Activated CD8-positive, alpha-beta memory T cell treated with anti-CD3 and anti-CD28 coated beads, Interleukin-2, amount 50 U/mL, for 1 hour (primary cell): Measurements from ENCODE around the gene PRSS50.

Experiments used
- DNase-seq: peaks from one replicate; pipeline ENCODE4 v3.0.0-alpha.2; 2020; ENCODE audit errors: extremely low read depth

Gene PRSS50

DNA sequence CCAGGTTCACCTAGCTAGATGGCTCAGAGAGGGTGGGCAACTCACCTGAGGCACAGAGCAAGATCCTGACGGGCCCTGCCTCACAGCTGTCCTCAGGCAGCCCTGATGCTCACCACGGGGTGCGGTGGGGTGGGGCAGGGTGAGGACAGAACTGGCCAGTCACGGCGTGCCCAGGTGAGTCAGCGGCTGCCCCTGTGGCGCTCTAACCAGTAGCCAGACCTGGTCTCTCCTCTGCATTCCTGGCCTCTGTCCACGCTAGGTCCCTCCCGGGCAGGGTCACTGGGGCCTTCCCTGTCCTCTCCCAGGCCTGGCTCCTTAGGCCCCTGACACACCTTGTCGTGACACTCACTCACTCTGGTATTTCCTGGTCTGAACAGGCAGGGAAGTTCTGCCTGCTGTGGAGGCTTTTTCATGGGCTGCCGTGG lies 25.1 kb downstream of the PRSS50 start:
- no peak for DNase-seq

DNA sequence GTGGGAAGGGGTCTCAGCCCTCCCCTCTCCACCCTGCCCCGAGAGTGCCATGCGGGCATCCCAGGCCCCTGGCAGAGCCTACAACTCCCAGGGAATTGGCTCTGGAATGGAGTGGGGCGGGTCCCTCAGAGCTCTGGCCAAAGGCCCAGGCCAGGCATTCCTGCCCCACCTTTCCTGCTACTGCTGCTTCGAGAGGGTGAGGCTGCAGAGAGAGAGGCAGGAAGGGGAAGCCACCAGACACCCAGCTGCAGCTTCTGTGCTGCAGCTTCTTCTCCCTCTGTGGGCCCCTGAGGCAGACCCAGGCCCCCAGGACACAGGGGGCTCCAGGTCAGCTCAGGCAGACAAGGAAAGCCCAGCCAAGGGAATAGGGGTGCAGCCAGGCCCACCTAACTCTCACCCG lies 26.9 kb downstream of the PRSS50 start:
- DNase-seq = no peak

DNA sequence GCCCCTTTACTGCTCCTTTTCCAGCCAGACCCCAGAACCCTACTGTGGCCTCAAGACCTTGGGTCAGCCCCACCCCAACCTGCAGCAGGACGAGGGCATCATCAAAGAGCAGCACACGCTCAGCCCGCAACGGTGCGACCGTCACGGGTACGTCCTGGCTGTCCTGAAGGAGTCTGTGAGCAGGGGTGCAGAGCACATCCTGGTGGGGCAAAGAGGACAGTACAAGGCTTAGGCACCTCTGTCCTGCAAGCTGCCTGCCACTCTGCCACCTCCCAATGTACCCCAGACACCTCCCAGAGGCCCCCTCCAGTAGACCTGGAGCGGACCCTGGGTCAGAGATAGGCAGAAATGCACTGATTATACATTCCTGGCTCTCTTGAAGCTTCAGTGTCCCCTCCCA lies 32.2 kb downstream of the PRSS50 start:
- DNase-seq = no peak

DNA sequence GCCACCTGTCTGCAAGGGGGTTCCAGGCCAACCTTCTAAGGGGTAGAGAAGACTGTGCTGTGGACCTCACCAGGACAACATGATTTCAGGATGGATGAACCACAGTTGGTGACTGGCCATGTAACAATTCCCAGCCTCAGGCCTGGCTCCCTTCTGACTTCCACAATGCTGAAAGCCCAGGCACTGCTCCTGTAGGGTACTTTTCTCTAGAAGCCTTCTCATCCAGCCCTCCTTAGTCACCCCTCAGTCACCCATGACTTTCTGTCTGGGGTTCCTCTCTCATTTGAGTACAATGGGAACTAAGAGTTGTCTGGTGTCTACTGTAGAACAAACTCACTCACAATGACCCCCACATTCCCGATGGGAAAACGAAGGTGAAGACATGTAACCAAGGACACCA lies 32.8 kb downstream of the PRSS50 start:
- no peak for DNase-seq

DNA sequence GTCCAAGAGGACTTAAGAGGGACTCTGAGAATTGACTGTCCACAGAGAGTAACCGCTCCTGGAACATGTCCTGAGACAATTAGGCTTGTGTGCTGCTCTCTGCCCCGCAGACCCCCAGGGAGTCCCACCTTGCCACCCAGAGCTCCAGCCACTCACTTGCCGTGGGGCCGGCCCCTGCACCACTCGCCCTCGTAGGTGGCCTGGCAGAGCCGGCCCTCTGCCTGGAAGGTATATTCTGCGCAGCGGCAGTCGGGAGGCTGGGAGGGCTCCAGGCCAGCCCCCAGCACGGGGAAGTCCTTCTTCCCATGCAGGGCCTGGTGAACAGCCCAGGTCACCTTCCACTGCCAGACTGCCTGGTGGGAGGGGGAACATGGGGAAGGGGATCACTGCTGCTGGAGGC lies 34.7 kb downstream of the PRSS50 start:
- no peak for DNase-seq

DNA sequence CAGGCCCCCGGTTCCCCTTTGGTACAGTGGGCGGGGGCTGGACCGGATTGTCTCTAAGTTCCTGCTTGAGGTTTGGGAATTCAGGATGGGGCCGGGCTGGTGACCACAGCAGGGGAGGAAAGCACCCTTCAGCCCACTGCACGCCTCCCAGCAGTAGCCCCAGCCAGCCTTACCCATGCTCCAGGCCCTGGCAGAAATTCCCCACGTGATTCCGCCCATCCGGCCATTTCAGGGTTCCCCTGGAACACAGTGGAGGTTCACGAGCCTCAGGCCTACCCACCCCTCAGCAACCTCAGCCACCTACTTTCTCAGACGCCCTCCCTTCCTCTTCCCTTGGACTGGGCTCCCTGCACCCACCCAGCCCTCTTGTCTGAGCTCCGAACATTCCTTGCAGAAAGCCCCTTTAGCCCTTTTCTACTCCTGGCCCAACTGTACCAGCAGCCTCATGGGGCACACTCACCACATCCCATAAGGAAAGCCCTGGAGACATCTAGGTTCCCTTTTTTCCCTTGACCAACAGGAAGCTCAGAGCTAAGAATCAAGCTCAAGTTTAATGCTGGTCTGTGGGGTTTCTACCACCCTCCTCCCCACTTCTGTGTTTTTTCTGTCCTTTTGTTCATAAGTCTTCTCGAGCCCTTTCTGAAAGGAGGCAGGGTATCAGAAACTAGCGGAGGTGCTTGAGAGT lies 35.7 kb downstream of the PRSS50 start:
- DNase-seq = no peak

DNA sequence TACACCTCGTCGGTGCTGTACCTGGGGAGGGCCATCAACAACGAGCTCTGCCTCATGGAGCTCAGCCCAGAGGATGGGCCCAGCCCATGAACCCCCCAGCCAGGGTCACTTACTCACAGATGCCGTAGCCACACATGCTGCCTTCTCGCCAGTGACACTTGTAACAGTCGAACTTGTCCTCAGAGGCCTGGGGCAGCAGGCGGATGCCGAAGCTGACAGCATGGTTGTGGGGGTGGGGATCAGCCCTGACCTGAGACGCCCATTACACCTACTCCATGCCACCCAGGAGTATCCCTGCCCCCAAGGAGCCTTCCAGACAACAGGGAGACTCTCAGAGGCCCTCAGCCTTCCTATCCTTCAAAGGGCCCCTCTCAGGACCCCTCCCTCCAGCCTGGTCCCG lies 36.3 kb downstream of the PRSS50 start:
- DNase-seq = no peak

DNA sequence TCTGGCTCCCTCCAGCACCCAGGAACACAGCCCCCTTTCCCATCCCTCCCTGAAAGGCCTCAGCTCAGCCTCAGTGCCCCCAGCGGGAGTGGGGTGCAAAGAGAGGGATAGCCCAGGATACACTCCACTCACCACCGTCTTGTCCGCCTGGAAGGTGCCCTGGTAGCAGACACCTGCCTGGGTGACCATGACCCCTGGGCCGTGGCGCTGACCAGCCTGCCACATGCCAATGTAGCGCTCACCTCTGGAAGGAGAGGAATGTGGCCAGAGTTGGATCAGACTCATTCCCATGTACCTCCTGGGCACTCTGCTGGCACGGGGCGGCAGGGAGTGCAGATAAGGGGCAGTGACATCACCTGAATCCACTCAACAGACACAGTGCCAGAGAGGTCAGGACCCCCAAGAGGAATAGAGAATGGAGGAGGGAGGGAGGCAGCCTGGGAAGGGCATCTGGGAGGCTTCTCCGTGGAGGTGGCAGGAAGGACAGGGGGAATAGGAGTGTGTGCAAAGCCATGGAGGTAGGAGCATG lies 37.3 kb downstream of the PRSS50 start:
- no peak for DNase-seq

DNA sequence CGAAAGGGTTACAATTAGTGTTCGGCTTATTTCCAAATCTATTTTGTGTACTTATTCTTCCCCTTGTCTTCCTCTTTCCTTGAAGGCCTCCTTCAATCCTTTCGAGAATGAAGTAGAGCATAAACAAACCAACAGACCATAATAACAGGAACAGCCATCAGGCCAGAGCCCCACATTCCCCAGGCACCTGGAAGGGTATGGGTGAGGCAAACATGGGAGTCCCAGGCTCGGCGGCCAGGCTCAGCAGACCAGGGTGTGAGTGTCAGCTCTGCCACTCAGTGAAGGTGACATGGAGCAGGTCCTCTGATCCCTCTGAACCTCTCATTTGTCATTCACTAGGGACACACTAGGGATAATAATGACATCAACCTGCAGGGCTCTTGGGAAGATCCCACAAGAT lies 38.0 kb downstream of the PRSS50 start:
- DNase-seq = no peak

DNA sequence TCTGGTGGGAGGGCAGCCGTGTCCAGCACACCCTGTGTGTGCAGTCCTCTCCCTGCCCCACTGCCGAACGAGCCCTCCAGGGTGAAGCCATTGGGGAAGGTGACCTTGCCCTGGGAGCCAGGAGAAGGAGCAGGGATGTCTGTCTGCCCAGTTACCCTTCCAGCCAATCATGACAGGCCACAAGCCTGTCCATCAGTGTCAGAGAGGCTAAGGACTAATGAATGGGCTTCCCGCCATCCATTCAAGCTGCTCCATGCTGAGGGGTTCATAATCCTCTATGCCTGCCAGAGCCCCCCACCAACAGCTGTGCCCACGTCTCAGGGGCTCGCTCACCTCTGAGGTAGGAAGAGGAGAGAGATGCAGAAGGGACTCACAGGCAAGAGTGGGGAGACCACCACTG lies 39.4 kb downstream of the PRSS50 start:
- no peak for DNase-seq

DNA sequence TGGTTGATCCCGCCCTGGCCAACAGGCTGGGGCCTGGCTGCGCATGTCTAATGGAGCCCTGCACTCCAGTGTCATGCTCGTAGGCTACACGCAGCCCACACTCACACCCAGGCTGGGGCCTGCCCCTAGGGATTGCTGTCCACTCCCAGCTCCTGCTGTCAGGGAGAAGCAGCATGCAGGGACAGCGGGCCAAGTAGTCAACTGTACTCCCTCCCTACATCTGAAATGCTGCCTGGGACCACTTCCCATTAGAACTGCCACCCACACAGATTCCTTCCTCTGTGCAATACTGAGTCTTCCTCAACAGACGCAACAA lies 40.3 kb downstream of the PRSS50 start:
- no peak for DNase-seq

DNA sequence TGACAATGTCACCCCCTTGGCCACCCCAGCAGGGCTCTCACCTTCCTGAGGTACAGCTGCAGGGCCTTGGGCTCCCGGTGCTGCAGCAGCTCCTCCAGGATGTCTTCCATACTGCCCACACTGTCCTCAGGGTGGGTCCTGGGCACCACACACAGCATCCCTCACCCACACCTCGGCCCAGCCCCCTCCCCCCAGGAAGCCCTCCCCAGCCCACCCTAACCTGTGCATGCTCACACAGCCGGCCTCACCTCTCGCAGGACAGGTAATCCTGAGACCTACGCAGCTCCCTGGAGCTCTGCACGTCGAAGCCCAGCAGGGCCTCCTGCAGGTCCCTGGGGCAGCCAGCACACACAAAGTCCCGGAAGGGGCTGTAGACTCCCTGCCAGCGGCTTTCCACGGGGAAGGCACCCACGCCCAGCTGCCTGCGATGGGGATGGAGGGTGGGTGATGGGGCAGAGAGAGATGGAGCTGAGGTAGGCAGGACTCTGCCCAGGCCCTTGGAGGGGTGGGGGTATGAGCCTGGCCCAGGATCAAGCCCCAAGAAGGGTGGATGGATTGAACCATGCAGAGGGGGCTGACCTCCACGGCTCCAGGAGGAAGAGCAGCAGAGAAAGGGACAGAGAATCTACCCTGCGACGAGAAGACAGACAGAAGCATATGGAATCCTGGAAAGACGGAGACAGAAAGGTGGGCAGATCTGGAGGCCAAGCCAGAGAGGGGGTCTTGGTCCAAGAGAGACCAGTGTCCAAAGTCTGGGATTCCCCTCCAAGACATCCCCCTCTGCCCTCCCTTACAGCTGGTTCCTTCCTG lies 40.9 kb downstream of the PRSS50 start:
- no peak for DNase-seq

DNA sequence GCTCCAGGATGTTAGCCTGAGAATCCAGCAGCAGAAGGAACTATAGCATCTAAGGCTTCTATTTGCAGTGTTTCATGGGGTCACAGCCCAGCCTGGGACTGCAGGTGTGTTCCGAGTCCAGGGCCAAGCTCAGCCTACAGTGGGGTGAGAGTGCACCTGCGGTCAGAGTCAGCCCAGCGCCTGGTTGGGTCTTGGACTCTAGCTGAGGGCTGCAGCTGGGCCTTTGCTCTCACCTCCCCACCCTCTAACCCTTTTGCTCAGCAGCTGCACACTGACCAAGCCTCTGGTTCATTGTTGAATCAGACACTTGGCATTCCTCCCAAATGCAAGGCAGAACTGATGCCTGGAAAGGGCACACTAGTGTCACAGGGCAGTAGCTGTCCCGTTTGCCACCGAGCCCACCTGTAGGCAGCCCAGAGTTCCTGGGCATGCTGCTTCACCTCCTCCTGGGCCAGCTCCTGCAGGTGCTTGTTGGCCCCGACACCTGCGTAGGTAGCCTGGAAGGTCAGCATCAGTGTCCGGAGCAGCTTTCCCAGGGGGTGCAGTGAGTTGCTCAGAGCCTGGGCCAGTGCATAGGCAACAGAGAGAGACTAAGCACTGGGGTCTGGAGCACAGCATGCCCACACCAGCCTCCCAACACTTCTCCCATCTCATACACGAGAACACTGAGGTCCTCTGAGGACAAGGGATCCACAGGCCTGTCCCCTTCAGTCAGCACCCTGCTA lies 41.7 kb downstream of the PRSS50 start:
- no peak for DNase-seq

DNA sequence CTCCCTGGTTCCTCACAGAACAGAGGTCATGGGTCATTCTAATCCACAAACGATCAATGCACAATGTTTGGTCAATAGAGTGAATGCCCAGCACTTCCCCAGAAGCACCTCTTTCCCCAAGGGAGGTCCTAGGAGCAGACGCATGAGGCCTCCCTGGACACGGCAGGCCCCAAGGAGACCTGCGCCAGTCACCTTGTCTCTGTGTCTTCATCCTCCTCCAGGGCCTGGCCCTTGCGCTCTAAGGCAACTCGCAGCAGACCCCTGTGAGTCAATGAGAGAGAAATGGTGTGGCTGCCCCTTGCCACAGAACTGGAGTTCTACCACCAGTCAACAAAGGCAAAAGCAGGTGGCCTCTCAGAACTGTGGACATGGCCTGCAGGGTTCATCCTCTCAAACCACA lies 42.2 kb downstream of the PRSS50 start:
- DNase-seq = no peak

DNA sequence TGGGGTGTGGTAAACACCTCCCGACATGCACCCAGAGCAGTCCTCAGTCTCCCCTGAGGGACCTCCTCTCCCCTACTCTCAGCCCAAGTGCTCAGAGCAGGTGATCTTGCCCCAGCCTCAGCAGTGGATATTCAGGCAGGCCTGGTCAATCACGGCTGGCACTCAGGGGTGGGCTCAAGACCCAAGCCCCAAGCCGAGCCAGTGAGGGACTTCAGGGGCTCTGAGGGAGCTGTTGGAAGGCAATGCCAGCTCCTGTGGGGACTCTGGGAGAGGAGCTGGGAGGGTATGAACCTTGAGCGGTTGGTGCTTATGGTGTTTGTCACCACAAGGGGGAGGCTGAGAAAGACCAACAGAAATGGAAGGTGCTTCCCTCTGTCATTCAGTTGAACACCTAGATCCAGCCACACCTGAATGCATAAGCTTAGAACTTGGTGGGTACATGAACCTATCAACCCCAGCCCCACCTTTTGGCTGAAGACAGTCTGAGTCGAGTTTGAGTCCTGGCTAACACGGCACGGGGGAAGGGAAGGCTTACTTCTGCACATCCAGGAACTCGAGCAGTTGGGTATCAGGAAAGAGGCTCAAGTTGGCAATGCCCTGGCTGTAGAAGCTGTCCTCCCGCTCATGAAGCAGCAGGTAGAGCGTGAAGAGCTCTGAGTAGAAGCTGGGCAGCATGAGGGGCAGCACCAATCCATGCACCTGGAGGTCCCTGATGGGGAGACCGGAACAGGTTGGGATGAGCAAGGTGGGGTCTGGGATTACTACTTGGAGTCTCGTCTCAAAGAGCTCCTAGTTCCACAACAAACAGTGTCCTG lies 43.4 kb downstream of the PRSS50 start:
- no peak for DNase-seq

DNA sequence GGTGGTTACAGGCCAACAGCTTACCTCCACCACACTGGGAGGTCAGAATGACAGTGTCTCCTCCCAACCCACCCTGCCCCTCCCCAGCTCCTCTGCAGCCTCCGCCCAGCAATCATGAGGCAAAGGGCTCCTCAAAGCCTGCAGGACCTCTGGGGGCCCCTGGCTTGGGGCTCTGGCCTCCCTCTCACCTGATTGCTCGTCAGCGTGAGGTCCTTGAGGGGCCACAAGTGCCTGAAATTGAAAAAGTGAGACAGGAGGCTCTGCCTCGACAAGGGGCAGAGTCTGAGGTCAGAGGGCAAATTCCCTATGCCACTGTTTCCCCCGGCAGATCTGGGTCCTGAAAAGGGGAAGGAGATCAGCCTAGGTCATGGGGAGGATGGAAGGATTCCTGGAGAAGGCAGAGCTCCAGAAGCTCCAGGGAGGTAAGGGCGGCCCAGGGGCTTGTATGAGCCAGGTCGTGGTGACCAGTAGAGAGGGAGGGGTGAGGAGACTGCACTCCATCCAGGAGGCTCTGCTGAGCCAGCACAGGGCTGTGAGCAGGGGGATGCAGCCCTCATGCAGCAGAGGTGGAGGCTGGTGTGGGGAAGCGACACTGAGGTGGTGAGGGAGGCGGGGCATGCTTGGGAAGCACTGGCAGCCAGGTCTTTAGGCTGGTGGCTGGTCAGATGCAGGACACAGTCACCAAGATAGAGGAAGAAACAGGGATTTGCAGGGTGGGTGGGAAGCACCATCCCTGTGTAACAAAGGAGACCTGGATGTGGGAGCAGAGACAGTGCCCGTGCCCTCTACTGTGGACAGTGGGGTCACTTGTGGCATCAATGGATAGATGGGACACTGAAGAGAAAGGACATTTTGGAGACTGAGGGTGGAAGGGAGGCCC lies 44.3 kb downstream of the PRSS50 start:
- DNase-seq = no peak

DNA sequence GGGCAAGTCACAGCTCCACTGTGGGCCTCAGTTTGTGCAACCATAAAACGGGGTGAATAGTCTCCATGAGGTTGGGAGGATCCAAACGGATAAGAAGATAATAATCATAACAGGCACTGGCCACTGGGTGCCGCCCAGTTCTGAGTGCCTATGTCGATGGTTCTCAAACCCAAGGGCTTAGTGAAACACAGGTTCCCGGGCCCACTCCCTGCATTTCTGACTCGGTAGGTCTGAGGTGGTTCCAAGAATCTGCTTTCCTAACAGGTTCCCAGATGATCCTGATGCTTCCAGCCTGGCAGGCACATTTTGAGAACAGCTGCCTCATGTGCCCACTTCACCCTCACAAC lies 45.3 kb downstream of the PRSS50 start:
- DNase-seq = no peak

DNA sequence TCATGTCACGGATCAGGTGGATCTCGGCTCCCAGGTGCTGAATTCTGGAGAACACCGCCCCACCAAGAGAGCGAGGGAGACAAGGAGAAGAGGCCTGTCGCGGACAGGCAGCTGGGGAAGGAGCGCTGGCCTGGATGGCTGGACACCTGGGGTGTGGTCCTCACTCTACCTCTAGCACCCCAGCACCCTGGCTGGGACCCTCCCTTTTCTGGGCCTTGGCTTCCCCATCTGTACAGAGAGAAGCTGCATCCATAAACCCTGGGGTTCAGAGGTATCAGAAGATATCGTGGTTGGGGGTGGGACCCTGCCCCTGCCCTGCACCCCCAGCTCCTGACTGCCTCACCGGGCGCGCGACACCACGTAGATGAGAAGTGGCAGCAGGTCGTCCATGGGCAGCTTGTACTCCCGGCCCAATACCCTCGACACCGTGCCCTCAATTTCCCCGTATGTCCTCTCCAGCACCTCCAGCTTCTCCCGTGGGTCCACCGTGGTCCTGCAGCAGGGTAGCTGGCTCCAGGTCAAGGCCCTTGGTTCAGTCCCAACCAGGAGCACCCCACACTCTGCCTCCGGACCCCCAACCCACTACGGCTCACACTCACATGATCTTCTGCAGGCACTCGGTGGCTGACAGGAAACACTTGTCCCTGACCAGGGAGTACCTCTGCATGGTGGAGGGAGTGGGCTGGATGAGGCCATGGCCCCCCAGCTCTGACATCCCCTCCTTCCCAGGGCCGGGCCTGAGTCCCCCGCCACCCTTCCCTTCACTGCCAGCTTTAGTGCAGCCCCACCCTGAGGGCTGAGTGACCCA lies 45.9 kb downstream of the PRSS50 start:
- no peak for DNase-seq

DNA sequence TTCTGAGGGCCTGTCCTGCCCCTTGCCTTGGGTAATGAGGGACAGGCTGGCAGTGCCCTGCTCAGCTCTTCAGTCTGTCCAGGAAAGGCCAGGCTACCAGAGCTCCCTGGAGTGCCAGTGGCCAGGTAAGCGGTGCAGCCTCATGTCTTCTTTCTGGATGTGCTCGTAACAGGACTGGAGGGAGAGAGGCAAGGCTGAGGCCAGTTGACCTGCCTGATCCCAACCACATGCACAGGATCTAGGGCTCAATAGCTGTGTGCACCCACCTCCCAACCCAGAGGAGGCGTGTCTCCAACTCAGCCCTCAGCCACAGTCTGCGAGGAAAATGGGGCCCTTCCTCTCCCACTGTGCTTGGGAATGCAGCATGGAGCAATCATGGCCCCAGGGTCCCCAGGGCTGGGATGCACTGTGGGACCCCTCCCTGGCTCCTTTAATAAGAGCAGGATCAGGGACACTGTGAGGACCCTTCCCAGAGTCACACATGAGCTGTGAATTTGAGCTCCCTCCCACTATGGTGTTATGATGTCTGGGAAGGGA lies 46.7 kb downstream of the PRSS50 start:
- no peak for DNase-seq
